Left kidney (tissue), 2 donors: Measurements from ENCODE around the gene EDDM13. TPM values are rescaled to one million over a fixed set of nuclear protein-coding genes. Genes with fewer than 3 reads are reported as not detected.
"Not testable (repeated sequence)": the region's sequence is repeated elsewhere in the genome, so short reads cannot be mapped to it uniquely, and the experiment has no call there.

Source experiments
- DNase-seq: peaks from one replicate; pipeline ENCODE4 v3.0.0-alpha.2; 2013
- polyA plus RNA-seq: library from polyadenylated mRNA; unstranded; fragments of 120-200 nt; gene quantifications from one replicate; pipeline ENCODE4 v1.2.1, GENCODE V29; 2013; ENCODE audit not compliant: insufficient read length

Gene EDDM13
- polyA plus RNA-seq, 1 donor, result 5.0 TPM

DNA sequence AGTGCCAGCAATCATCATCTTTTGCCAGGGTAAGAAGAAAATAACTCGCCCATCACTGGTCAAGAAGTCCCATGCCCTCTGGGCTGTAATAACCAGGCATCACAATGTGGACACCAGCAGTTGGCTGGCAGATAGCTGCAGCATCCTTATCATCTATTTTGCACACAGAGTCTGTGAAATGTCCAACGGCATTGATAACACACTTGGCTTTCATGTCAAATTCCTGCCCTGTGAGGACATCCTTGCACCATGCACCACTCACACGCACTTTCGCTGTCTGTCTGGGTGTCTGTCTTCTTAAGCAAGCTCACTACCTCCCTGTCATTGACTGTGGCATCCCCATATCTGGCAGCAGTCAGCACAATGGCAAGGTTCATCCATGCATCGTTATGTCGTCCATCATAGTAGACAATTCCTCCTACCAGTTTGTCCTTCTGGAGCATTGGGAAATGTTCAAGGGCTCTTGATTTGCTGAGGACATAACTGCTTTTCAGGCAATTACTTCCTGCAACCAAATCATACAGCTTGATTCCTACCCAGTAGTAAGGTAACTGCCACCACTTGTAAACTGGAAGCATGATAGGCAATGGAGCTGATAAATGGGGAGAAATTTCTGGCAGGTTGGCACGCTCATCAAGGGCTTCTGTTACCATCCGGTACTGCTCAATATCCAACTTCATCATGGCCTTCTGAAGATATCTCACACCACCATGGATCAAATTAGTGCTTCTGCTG lies 48.9 kb downstream of the EDDM13 start:
- DNase-seq, result no peak

- no peak for DNase-seq
Observed at GRCh38 chr19:56321989-56322440, 49.5 kb downstream of the EDDM13 start.

DNA sequence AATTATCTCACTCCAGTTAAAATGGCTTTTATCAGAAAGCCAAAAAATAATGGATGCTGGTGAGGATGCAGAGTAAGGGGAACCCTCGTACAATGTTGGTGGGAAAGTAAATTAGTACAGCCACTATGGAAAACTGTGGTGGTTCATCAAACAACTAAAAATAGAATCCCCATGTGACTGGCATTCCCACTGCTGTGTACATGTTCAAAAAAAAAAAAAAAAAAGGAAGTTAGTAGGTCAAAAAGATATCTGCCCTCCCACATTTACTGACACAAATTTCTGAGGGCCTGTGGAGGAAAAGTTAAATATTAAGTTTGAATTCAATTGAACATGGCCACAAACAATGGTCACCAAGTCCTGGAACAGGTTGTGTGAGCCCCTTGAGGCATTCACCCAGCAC lies 51.9 kb downstream of the EDDM13 start:
- no peak for DNase-seq

DNA sequence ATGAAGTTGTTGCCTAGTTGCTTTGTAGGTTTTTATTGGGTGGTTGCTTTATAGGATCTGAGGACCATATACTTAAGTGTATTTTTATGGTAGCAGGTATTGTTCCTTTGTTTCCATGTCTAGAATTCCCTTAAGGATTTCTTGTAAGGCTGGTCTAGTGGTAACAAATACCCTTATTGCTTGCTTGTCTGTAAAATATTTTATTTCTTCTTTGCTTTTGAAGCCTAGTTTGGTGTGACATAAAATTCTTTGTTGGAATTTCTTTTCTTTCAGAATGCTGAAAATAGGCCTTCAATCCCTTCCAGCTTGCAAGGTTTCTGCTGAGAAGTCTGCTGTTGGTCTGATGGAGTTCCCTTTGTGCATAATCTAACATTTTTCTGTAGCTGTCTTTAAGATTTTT lies 60.1 kb downstream of the EDDM13 start:
- DNase-seq, result no peak

- peak; percentile 34 for DNase-seq
Observed at GRCh38 chr19:56333506-56333905, 61.0 kb downstream of the EDDM13 start.

- not testable (repeated sequence) for DNase-seq
Observed at GRCh38 chr19:56335371-56335770, 62.8 kb downstream of the EDDM13 start.

DNA sequence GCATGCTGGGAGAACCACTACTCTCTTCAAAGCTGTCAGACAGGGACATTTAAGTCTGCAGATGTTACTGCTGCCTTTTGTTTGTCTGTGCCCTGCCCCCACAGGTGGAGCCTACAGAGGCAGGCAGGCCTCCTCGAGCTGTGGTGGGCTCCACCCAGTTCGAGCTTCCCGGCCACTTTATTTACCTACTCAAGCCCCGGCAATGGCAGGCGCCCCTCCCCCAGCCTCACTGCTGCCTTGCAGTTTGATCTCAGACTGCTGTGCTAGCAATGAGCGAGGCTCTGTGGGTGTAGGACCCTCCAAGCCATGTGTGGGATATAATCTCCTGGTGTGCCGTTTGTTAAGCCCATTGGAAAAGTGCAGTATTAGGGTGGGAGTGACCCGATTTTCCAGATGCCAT lies 64.5 kb downstream of the EDDM13 start:
- DNase-seq, result not testable (repeated sequence)

GRCh38 chr19:56339031-56339430 lies 66.5 kb downstream of the EDDM13 start:
- DNase-seq, result not testable (repeated sequence)

DNA sequence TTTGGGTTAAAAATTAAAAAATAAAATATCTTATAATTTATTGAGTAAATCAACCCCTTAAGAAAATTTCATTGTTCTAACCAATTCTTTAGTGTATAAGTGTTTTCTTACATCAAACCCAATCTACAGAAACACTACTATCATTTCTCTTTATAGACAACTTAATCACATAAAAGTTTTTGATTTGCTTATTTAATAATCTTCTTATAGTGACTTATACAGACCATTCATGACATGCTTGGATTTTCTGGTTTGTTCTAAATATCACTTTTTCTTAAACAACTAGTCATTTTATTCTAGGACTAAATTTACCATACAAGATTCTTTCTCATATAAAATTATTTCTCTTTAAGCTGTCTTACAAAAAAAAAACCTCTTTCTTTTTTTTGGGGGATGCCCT lies 69.4 kb downstream of the EDDM13 start:
- no peak for DNase-seq

GRCh38 chr19:56347163-56347778 lies 74.7 kb downstream of the EDDM13 start:
- DNase-seq, result no peak

DNA sequence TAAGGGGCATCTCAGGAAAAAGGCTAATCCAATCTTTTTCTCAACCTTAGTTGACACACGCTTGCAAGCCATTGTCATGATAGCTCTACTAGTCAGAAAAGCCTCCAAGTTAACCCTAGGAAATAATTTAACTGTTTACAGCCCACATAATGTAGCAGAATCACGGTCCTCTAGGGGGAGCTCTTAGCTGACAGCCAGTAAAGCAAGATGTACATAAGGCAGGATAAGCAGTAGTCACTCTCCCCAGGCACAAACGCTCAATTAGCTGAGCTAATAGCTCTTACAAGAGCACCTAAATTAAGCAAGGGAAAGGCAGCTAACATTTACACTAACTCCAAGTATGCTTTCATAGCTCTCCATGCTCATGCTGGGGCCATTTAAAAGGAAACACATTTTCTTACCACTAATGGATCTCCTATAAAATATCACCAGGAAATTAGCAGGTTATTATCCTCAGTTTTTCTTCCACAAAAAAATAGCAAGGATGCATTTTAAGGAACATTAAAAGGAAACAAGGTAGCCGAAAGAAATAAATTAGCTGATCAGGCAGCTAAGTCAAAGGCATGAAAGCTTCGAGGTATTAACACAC lies 75.8 kb downstream of the EDDM13 start:
- DNase-seq, result no peak

DNA sequence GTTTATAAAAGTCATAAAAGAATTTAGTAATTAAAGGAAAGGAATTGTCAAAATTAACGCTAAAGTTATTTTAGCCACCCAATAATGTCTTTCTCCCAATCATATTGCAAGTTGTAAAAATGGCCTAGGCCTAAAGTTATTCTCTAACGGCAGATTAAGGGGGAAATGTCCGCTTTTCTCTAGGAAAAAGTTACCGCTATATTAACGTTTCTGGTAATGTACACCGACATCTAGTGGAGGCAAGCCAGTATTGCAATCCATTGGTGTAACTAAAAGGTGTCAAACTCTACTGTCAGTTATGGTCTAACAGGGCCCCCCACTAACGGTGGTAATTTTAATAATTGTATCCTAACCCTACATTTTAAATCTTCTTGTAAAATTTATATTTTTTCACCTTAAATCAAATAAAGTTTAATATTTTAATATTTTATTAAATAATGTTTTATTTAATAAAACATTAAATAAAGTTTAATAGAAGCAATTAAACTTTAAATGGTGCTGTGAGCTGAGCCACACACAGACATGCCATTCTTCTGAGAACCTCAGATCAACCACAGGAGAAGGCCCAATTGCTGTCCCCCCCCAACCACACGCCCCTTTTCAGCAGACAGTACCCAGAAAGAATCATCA lies 78.0 kb downstream of the EDDM13 start:
- DNase-seq, result peak; percentile 65

GRCh38 chr19:56351208-56351607 lies 78.7 kb downstream of the EDDM13 start:
- no peak for DNase-seq

GRCh38 chr19:56355517-56355916 lies 83.0 kb downstream of the EDDM13 start:
- no peak for DNase-seq

GRCh38 chr19:56356944-56357343 lies 84.4 kb downstream of the EDDM13 start:
- DNase-seq, result no peak

Other genes with a start within 250 kb of the EDDM13 start
- gene ZNF787, start 151.5 kb upstream of the EDDM13 start, polyA plus RNA-seq, result 10.2 TPM
- 28.5 TPM for gene ZNF444, start 131.5 kb upstream of the EDDM13 start, polyA plus RNA-seq
- not detected for gene GALP, start 96.7 kb upstream of the EDDM13 start, polyA plus RNA-seq
- gene ZSCAN5B, start 75.0 kb upstream of the EDDM13 start, polyA plus RNA-seq, result 0.13 TPM
- gene ZSCAN5C, start 70.5 kb upstream of the EDDM13 start, polyA plus RNA-seq, result not detected
- 21.3 TPM for gene ZSCAN5A, start 42.1 kb downstream of the EDDM13 start, polyA plus RNA-seq
- 14.8 TPM for gene ZNF582, start 120.8 kb downstream of the EDDM13 start, polyA plus RNA-seq
- 11.9 TPM for gene ZNF583, start 131.6 kb downstream of the EDDM13 start, polyA plus RNA-seq
- gene ZNF667, start 204.6 kb downstream of the EDDM13 start, polyA plus RNA-seq, result 25.3 TPM
- 39.1 TPM for gene ZNF471, start 235.1 kb downstream of the EDDM13 start, polyA plus RNA-seq